PC-9 (cell line): ENCODE results near the gene SH3GL2. TPM values are rescaled to one million over a fixed set of nuclear protein-coding genes. Genes with fewer than 3 reads are reported as not detected.

Experiments used
- BruUV-seq: library from RNA; stranded (reverse); fragments of 400-500 nt; replicated peaks from 2 replicates; lab custom pipeline; 2021; lab: Mats Ljungman, UMichigan
- CTCF ChIA-PET: fragments of 300-600 bp; sonication (Branson Sonifier 250); formaldehyde crosslinking; loops from one replicate; lab custom pipeline; 2022; ENCODE audit warnings: antibody characterized with exemption; lab: Charles Lee
- POLR2A ChIA-PET: fragments of 300-600 bp; sonication (Branson Sonifier 250); formaldehyde crosslinking; loops from one replicate; lab custom pipeline; 2022; ENCODE audit warnings: antibody characterized with exemption; ENCODE audit not compliant: unreplicated experiment; lab: Charles Lee
- DNase-seq, 2 experiments: peaks; one replicate each; pipeline versions ENCODE4 v3.0.0 to v3.0.0-alpha.2; 2015 to 2022; ENCODE audit warnings: mixed read lengths in 1 of 2
- H2AFZ ChIP-seq: fragments of 200-600 bp; sonication (generic); 2 replicates; pipeline ENCODE4 v1.8.1; 2017; ENCODE audit warnings: antibody characterized with exemption
- H3F3A ChIP-seq: fragments of 200-600 bp; sonication (generic); 2 replicates; pipeline ENCODE4 v1.8.1; 2017; ENCODE audit warnings: antibody characterized with exemption, mild to moderate bottlenecking, low read depth; ENCODE audit not compliant: insufficient read depth
- H3K27ac ChIP-seq: fragments of 200-600 bp; sonication (generic); 2 replicates; pipeline ENCODE4 v1.6.1; 2016; ENCODE audit warnings: mixed run types
- H3K27me3 ChIP-seq: fragments of 200-600 bp; sonication (generic); 2 replicates; pipeline ENCODE4 v1.6.1; 2016; ENCODE audit warnings: low read depth, mixed run types; ENCODE audit not compliant: insufficient read depth
- H3K36me3 ChIP-seq: fragments of 200-600 bp; sonication (generic); 2 replicates; pipeline ENCODE4 v1.6.1; 2016; ENCODE audit warnings: low read depth, mixed run types
- H3K4me1 ChIP-seq: fragments of 200-600 bp; sonication (generic); replicated peaks from 2 replicates; pipeline ENCODE4 v1.6.1; 2016; ENCODE audit warnings: mixed run types; ENCODE audit not compliant: insufficient read depth
- H3K4me2 ChIP-seq: fragments of 200-600 bp; sonication (generic); 2 replicates; pipeline ENCODE4 v1.6.1; 2017; ENCODE audit warnings: mixed run types
- H3K4me3 ChIP-seq: fragments of 200-600 bp; sonication (generic); 2 replicates; pipeline ENCODE4 v1.6.1; 2016; ENCODE audit warnings: mixed run types
- H3K79me2 ChIP-seq: fragments of 200-600 bp; sonication (generic); 2 replicates; pipeline ENCODE4 v1.6.1; 2017; ENCODE audit warnings: low read depth, mixed run types
- H3K9me2 ChIP-seq: fragments of 200-600 bp; sonication (generic); 2 replicates; pipeline ENCODE4 v1.8.1; 2017; ENCODE audit warnings: mild to moderate bottlenecking; ENCODE audit not compliant: insufficient read depth
- H3K9me3 ChIP-seq: fragments of 200-600 bp; sonication (generic); 2 replicates; pipeline ENCODE4 v1.8.1; 2016; ENCODE audit warnings: low read depth; ENCODE audit not compliant: insufficient read depth
- H4K20me1 ChIP-seq: fragments of 200-600 bp; sonication (generic); 2 replicates; pipeline ENCODE4 v1.8.1; 2017; ENCODE audit not compliant: insufficient read depth
- CTCF ChIP-seq: fragments of 200-600 bp; sonication (generic); conservative IDR thresholded peaks from 2 replicates; pipeline ENCODE4 v1.6.1; 2017; ENCODE audit warnings: mixed run types, antibody characterized with exemption, mild to moderate bottlenecking, moderate library complexity
- EZH2 ChIP-seq: fragments of 200-600 bp; sonication (generic); IDR thresholded peaks from 2 replicates; pipeline ENCODE4 v1.8.0; 2017; ENCODE audit warnings: antibody characterized with exemption, low read depth
- intact Hi-C: fragments of 100-400 bp; cut with micrococcal nuclease; formaldehyde crosslinking; loops from one replicate; pipeline ENCODE4 v1.10.0; 2022; ENCODE audit not compliant: unreplicated experiment
- total RNA-seq: library from RNA; stranded (reverse); gene quantifications from 2 replicates; pipeline ENCODE4 v1.2.3, GENCODE V29; 2021

The SH3GL2 gene
- total RNA-seq, 1 experiment from 2014 or later, result not detected

DNA sequence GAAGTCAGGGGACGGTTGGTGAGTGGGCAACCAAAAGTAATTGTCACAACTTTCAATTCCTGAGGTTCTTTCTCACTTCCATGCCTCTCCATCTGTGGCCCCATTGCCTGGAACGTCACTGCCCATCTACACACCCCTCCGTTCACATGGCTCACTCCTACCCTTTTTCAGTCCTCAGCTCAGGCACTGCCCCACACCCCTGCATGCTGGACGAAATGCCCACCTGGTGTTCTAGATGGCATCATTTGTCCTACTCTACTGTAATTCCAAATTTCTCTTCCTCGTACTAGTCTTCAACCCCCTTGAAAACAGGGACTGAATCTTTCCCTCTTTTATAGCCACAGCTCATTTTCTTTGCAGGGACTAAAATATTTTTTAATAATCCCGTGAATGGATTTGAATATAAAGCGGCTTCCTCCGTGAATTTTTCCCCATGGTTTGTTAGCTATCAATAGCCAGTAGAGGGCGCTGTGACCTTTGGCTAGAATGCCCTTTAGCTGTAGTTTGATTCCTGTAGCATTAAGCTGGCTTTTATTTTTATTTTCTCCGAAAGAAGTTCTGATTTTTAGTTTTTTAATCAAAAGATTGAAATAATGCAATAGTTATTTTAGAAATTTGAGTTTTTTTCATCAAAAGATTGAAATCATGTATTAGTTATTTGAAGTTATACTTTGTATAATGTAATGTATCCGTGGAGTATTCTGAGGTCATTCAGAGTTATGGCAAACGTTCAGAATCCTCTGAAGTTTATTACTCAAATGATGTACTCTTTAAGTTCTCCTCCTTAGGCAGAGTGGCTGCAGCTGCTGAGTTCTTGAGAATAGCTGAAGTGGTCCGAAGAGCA, 232.1 kb downstream of the SH3GL2 start:
- POLR2A ChIA-PET, result no interaction called here
- no peaks in the 10 kb centered on the region for H3K27me3 ChIP-seq
- CTCF ChIA-PET, result interaction anchor here (0.8 kb wide), 2 partner anchors 428 to 1217 kb away, joined by 4 read pairs; no protein-coding TSS in a partner anchor
- BruUV-seq, result no TSS peak
- intact Hi-C loops, result loop anchor here (2.0 kb wide), 2 partner anchors 402 to 1218 kb away; no protein-coding TSS in a partner anchor
- H3K4me3 ChIP-seq, result no peak overlapping the region
- DNase-seq, result peak in 1 of 2 experiments; percentile 11
- H2AFZ ChIP-seq, result no peak overlapping the region
- H3K9me3 ChIP-seq, result no peaks in the 10 kb centered on the region
- H3K36me3 ChIP-seq, result no peaks in the 10 kb centered on the region
- H3K4me1 ChIP-seq, result no peaks in the 10 kb centered on the region
- no peak for TF ChIP-seq EZH2
- TF ChIP-seq CTCF, result peak; percentile 86
- H3K4me2 ChIP-seq, result no peak overlapping the region
- no peaks in the 10 kb centered on the region for H3F3A ChIP-seq
- no peaks in the 10 kb centered on the region for H4K20me1 ChIP-seq
- H3K79me2 ChIP-seq, result no peaks in the 10 kb centered on the region
- H3K27ac ChIP-seq, result no peak overlapping the region
- H3K9me2 ChIP-seq, result no peaks in the 10 kb centered on the region

- Histone ChIP-seq H3K4me3 (no peak overlapping the region), H3K36me3 (no peaks in the 10 kb centered on the region), H3K27me3 (no peaks in the 10 kb centered on the region), H2AFZ (no peak overlapping the region), H3K4me1 (no peaks in the 10 kb centered on the region), H3K27ac (no peak overlapping the region), H3F3A (no peaks in the 10 kb centered on the region), H3K79me2 (no peaks in the 10 kb centered on the region), H3K9me2 (no peaks in the 10 kb centered on the region), H3K9me3 (no peaks in the 10 kb centered on the region), H3K4me2 (no peak overlapping the region), H4K20me1 (no peaks in the 10 kb centered on the region)
- no peak for DNase-seq
- ChIA-PET CTCF (no interaction called here), POLR2A (interaction anchor here (0.7 kb wide), 1 partner anchor 525 kb away, joined by 5 read pairs; no protein-coding TSS in a partner anchor)
- intact Hi-C loops, result no loop called here
- no TSS peak for BruUV-seq
- TF ChIP-seq CTCF, result no peak
- no peak for TF ChIP-seq EZH2
Measured at GRCh38 chr9:17813798-17814197, 234.9 kb downstream of the SH3GL2 start.

- H3K79me2 ChIP-seq, result no peaks in the 10 kb centered on the region
- no peak overlapping the region for H2AFZ ChIP-seq
- H3K27me3 ChIP-seq, result no peaks in the 10 kb centered on the region
- no peaks in the 10 kb centered on the region for H3K9me3 ChIP-seq
- intact Hi-C loops, result no loop called here
- DNase-seq, result no peak
- ChIA-PET POLR2A (no interaction called here), CTCF (no interaction called here)
- TF ChIP-seq EZH2 (no peak), CTCF (no peak)
- H3K4me3 ChIP-seq, result no peak overlapping the region
- no peaks in the 10 kb centered on the region for H3K9me2 ChIP-seq
- no peaks in the 10 kb centered on the region for H4K20me1 ChIP-seq
- no peak overlapping the region for H3K27ac ChIP-seq
- H3K36me3 ChIP-seq, result no peaks in the 10 kb centered on the region
- no peaks in the 10 kb centered on the region for H3K4me1 ChIP-seq
- H3K4me2 ChIP-seq, result no peak overlapping the region
- BruUV-seq, result no TSS peak
- no peaks in the 10 kb centered on the region for H3F3A ChIP-seq
Measured at GRCh38 chr9:17816431-17817027, 237.7 kb downstream of the SH3GL2 start.
